ENCODE measurements around the gene DZIP1L.

DZIP1L gene

GRCh38 chr3:138030734-138031280, 84.6 kb downstream of the DZIP1L start:
- H3K27me3 ChIP-seq = no peaks in the 10 kb centered on the region
- H3K9me3 ChIP-seq = no peaks in the 10 kb centered on the region
- no peaks in the 10 kb centered on the region for H3K36me3 ChIP-seq
- H3K4me1 ChIP-seq = no peaks in the 10 kb centered on the region
- DNase-seq = no peak
- TF ChIP-seq, protein P1, sequence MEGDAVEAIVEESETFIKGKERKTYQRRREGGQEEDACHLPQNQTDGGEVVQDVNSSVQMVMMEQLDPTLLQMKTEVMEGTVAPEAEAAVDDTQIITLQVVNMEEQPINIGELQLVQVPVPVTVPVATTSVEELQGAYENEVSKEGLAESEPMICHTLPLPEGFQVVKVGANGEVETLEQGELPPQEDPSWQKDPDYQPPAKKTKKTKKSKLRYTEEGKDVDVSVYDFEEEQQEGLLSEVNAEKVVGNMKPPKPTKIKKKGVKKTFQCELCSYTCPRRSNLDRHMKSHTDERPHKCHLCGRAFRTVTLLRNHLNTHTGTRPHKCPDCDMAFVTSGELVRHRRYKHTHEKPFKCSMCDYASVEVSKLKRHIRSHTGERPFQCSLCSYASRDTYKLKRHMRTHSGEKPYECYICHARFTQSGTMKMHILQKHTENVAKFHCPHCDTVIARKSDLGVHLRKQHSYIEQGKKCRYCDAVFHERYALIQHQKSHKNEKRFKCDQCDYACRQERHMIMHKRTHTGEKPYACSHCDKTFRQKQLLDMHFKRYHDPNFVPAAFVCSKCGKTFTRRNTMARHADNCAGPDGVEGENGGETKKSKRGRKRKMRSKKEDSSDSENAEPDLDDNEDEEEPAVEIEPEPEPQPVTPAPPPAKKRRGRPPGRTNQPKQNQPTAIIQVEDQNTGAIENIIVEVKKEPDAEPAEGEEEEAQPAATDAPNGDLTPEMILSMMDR (IDR thresholded peaks at IDR 0.05; ENCODE audit: low read depth, low read length) = no peak
- no peak overlapping the region for H3K4me3 ChIP-seq (ENCODE audit: low read depth, low read length)

DNA sequence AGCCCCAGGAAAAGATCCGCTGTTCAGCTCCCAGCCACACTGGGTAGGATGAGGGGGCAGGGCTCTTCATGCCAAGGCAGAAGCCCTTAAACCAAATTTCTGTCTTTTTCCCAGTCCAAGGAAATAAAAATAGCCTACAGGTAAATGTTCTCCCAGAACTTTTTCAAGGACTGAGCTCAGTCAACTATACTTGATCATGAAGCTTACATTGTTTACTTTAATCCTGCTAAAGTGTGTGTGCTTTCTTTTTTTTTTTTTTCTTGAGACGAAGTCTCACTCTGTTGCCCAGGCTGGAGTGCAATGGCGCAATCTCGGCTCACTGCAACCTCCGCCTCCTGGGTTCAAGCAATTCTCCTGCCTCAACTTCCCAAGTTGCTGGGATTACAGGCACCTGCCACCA, 87.6 kb downstream of the DZIP1L start:
- DNase-seq = no peak
- Histone ChIP-seq H3K27me3 (no peaks in the 10 kb centered on the region), H3K4me1 (no peaks in the 10 kb centered on the region), H3K4me3 (ENCODE audit: low read depth, low read length) (no peak overlapping the region), H3K9me3 (no peaks in the 10 kb centered on the region), H3K36me3 (no peaks in the 10 kb centered on the region)
- TF ChIP-seq, protein P1 (IDR thresholded peaks at IDR 0.05; ENCODE audit: low read depth, low read length) = no peak

DNA sequence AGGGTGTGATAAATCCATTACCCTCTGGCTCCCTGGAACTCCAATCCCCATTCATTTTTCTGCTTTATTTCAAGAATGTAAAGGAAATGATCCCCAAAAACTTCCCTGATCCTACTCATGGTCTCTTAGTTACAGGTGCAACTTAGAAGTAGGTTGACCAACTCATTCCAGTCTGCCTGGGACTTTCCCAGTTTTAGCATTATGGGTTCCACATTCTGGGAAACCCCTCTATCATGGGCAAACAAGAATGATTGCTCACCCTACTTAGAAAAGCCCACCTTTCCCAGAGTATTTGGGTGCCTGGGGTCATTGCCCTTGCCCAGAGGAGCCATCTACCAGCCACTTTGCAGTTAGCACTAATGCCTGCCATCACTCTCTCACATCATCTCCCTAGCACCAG, 89.9 kb downstream of the DZIP1L start:
- TF ChIP-seq, protein P1 (IDR thresholded peaks at IDR 0.05; ENCODE audit: low read depth, low read length) = no peak
- Histone ChIP-seq H3K4me3 (ENCODE audit: low read depth, low read length) (no peak overlapping the region), H3K36me3 (no peaks in the 10 kb centered on the region), H3K27me3 (no peaks in the 10 kb centered on the region), H3K4me1 (no peaks in the 10 kb centered on the region), H3K9me3 (no peaks in the 10 kb centered on the region)
- DNase-seq = no peak

GRCh38 chr3:138023754-138024153, 91.7 kb downstream of the DZIP1L start:
- Histone ChIP-seq H3K9me3 (no peaks in the 10 kb centered on the region), H3K27me3 (no peaks in the 10 kb centered on the region)
- no peak for DNase-seq

GRCh38 chr3:138019281-138020069, 95.9 kb downstream of the DZIP1L start:
- H3K36me3 ChIP-seq = no peaks in the 10 kb centered on the region
- H3K4me3 ChIP-seq (ENCODE audit: low read depth, low read length) = no peak overlapping the region
- H3K9me3 ChIP-seq = no peaks in the 10 kb centered on the region
- no peak for DNase-seq
- no peaks in the 10 kb centered on the region; the same call in 1 of the 2 replicates for H3K27me3 ChIP-seq
- H3K4me1 ChIP-seq = no peaks in the 10 kb centered on the region
- TF ChIP-seq, protein P1 (IDR thresholded peaks at IDR 0.05; ENCODE audit: low read depth, low read length) = no peak

More at GRCh38 chr3:138023754-138024153, 91.7 kb downstream of the DZIP1L start:
- H3K4me1 ChIP-seq = no peaks in the 10 kb centered on the region
- H3K36me3 ChIP-seq = no peaks in the 10 kb centered on the region
- TF ChIP-seq, protein P1 (IDR thresholded peaks at IDR 0.05; ENCODE audit: low read depth, low read length) = no peak
- no peak overlapping the region for H3K4me3 ChIP-seq (ENCODE audit: low read depth, low read length)

- Histone ChIP-seq H3K27me3 (no peaks in the 10 kb centered on the region; the same call in 1 of the 2 replicates), H3K4me3 (ENCODE audit: low read depth, low read length) (no peak overlapping the region), H3K36me3 (no peaks in the 10 kb centered on the region), H3K9me3 (no peaks in the 10 kb centered on the region), H3K4me1 (no peaks in the 10 kb centered on the region)
- TF ChIP-seq, protein P1 (IDR thresholded peaks at IDR 0.05; ENCODE audit: low read depth, low read length) = no peak
- no peak for DNase-seq
These were observed 99.3 kb downstream of the DZIP1L start for GRCh38 chr3:138016065-138016464.
